ENCODE measurements around the gene RPL7A. TPM values are rescaled to one million over a fixed set of nuclear protein-coding genes. Genes with fewer than 3 reads are reported as not detected.

The RPL7A gene
- total RNA-seq, 2 experiments from 2014 or later = 2,867 to 2,961 TPM

DNA sequence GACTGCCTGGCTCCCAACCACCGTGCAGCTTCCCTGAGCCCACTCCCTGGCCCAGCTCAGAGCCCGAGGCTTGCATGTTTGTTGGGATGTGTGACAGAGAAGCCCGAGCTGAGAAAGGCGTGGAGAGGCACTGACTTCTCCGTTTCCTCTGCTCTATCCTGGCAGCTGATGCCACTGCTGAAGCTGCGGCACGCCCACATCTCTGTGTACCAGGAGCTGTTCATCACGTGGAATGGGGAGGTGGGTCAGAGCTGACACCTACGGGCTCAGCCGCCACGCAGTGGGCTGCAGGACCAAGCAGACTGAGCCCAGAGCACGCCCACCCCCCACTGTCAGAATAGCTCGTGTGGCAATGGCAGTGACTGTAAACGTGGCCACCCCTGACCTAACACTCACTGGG, 37.4 kb downstream of the RPL7A start:
- BruUV-seq (replicated peaks) = no TSS peak
- CTCF ChIA-PET (ENCODE audit: unreplicated experiment) = interaction anchor here (0.5 kb wide), 1 partner anchor 316 kb away, joined by 3 read pairs; no protein-coding TSS in a partner anchor
- intact Hi-C loops (cut with micrococcal nuclease; ENCODE audit: unreplicated experiment) = no loop called here
- no peak overlapping the region for H3K4me3 ChIP-seq (ENCODE audit: low read depth, low read length, poor library complexity, severe bottlenecking)
- no peak overlapping the region for H2AFZ ChIP-seq (ENCODE audit: low read length)
- H3K36me3 ChIP-seq (ENCODE audit: insufficient read depth, low read length) = no peaks in the 10 kb centered on the region
- TF ChIP-seq, protein P1, sequence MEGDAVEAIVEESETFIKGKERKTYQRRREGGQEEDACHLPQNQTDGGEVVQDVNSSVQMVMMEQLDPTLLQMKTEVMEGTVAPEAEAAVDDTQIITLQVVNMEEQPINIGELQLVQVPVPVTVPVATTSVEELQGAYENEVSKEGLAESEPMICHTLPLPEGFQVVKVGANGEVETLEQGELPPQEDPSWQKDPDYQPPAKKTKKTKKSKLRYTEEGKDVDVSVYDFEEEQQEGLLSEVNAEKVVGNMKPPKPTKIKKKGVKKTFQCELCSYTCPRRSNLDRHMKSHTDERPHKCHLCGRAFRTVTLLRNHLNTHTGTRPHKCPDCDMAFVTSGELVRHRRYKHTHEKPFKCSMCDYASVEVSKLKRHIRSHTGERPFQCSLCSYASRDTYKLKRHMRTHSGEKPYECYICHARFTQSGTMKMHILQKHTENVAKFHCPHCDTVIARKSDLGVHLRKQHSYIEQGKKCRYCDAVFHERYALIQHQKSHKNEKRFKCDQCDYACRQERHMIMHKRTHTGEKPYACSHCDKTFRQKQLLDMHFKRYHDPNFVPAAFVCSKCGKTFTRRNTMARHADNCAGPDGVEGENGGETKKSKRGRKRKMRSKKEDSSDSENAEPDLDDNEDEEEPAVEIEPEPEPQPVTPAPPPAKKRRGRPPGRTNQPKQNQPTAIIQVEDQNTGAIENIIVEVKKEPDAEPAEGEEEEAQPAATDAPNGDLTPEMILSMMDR (conservative IDR thresholded peaks at IDR 0.05; ENCODE audit: low read length) = no peak
- TF ChIP-seq EZH2phosphoT487 (IDR thresholded peaks at IDR 0.05; ENCODE audit: borderline replicate concordance, low read depth, low read length) = no peak
- H3K27ac ChIP-seq (ENCODE audit: low read depth, low read length, poor library complexity, severe bottlenecking) = no peak overlapping the region
- no peaks in the 10 kb centered on the region for H3K4me1 ChIP-seq (ENCODE audit: insufficient read depth, low read length, poor library complexity, severe bottlenecking)
- DNase-seq (ENCODE audit: low spot score) = no peak
- no peaks in the 10 kb centered on the region for H3K9me2 ChIP-seq (ENCODE audit: insufficient read depth, low read length)
- 0 out of 2 replicates have a peak, but pooled peaks cover 7% of the 10 kb centered on the region for H3K9me3 ChIP-seq (ENCODE audit: low read length)
- H3K79me2 ChIP-seq (ENCODE audit: insufficient read depth, low read depth, low read length) = no peaks in the 10 kb centered on the region
- no peaks in the 10 kb centered on the region for H4K20me1 ChIP-seq (ENCODE audit: insufficient read depth, low read length)
- POLR2A ChIA-PET = no interaction called here
- no peak overlapping the region for H3K4me2 ChIP-seq (ENCODE audit: low read length)

DNA sequence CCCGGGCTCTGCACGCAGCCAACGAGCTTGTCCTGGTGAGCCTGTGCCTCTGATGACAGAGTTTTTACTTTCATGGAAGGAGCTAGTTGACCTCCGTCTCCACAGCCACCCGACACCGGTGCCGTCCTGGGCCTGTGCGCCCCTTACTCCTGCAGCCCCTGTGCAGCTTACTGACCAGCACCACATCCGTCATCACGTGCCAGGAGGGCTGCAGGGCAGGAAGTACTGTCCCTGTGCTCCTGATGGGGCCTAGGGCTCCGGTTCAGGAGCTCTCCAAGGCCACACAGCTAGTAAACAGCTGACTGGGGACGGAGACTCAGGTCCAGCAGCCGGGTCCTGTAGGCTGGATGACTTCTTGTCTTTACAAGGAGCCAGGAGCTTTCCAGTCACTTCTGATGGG, 38.3 kb downstream of the RPL7A start:
- no peak overlapping the region for H3K4me2 ChIP-seq (ENCODE audit: low read length)
- DNase-seq (ENCODE audit: low spot score) = no peak
- H3K9me3 ChIP-seq (ENCODE audit: low read length) = 0 out of 2 replicates have a peak, but pooled peaks cover 7% of the 10 kb centered on the region
- H3K79me2 ChIP-seq (ENCODE audit: insufficient read depth, low read depth, low read length) = no peaks in the 10 kb centered on the region
- POLR2A ChIA-PET = no interaction called here
- no peaks in the 10 kb centered on the region for H4K20me1 ChIP-seq (ENCODE audit: insufficient read depth, low read length)
- no peak overlapping the region for H3K27ac ChIP-seq (ENCODE audit: low read depth, low read length, poor library complexity, severe bottlenecking)
- intact Hi-C loops (cut with micrococcal nuclease; ENCODE audit: unreplicated experiment) = no loop called here
- TF ChIP-seq, protein P1 (conservative IDR thresholded peaks at IDR 0.05; ENCODE audit: low read length) = no peak
- no peak for TF ChIP-seq EZH2phosphoT487 (IDR thresholded peaks at IDR 0.05; ENCODE audit: borderline replicate concordance, low read depth, low read length)
- no peak overlapping the region for H2AFZ ChIP-seq (ENCODE audit: low read length)
- BruUV-seq (replicated peaks) = no TSS peak
- H3K9me2 ChIP-seq (ENCODE audit: insufficient read depth, low read length) = no peaks in the 10 kb centered on the region
- H3K4me1 ChIP-seq (ENCODE audit: insufficient read depth, low read length, poor library complexity, severe bottlenecking) = no peaks in the 10 kb centered on the region
- CTCF ChIA-PET (ENCODE audit: unreplicated experiment) = no interaction called here
- H3K4me3 ChIP-seq (ENCODE audit: low read depth, low read length, poor library complexity, severe bottlenecking) = no peak overlapping the region
- no peaks in the 10 kb centered on the region for H3K36me3 ChIP-seq (ENCODE audit: insufficient read depth, low read length)

DNA sequence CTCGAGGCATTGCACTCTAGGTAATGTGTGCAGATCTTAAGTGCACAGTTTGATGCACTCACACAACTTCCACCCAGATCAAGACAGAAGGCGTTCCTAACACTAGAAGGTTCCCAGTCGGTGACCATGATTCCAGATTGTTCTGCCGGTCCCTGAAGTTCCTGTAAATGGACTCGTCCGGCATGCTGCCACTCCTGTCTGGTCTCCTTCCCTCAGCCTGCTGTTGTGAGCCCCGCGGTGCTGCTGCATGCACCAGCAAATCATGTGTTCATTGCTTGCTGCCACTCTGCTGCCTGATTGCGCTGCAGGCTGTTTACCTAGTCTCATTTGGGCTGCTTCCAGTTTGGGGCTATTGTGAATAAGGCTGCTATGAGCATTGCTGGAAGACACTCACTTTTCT, 39.7 kb downstream of the RPL7A start:
- intact Hi-C loops (cut with micrococcal nuclease; ENCODE audit: unreplicated experiment) = no loop called here
- CTCF ChIA-PET (ENCODE audit: unreplicated experiment) = no interaction called here

More for the DNA sequence above, 39.7 kb downstream of the RPL7A start:
- BruUV-seq (replicated peaks) = no TSS peak
- POLR2A ChIA-PET = no interaction called here
- DNase-seq (ENCODE audit: low spot score) = no peak
- no peak overlapping the region for H3K27ac ChIP-seq (ENCODE audit: low read depth, low read length, poor library complexity, severe bottlenecking)
- H3K4me1 ChIP-seq (ENCODE audit: insufficient read depth, low read length, poor library complexity, severe bottlenecking) = no peaks in the 10 kb centered on the region
- 0 out of 2 replicates have a peak, but pooled peaks cover 6% of the 10 kb centered on the region for H3K9me3 ChIP-seq (ENCODE audit: low read length)
- H3K9me2 ChIP-seq (ENCODE audit: insufficient read depth, low read length) = no peaks in the 10 kb centered on the region
- no peak overlapping the region for H2AFZ ChIP-seq (ENCODE audit: low read length)
- TF ChIP-seq, protein P1 (conservative IDR thresholded peaks at IDR 0.05; ENCODE audit: low read length) = no peak
- no peak for TF ChIP-seq EZH2phosphoT487 (IDR thresholded peaks at IDR 0.05; ENCODE audit: borderline replicate concordance, low read depth, low read length)
- no peak overlapping the region for H3K4me2 ChIP-seq (ENCODE audit: low read length)
- H3K4me3 ChIP-seq (ENCODE audit: low read depth, low read length, poor library complexity, severe bottlenecking) = no peak overlapping the region
- H3K36me3 ChIP-seq (ENCODE audit: insufficient read depth, low read length) = no peaks in the 10 kb centered on the region
- no peaks in the 10 kb centered on the region for H3K79me2 ChIP-seq (ENCODE audit: insufficient read depth, low read depth, low read length)
- no peaks in the 10 kb centered on the region for H4K20me1 ChIP-seq (ENCODE audit: insufficient read depth, low read length)

All from OCI-LY7 (cell line).